ENCODE measurements around the gene ZC3H7A.
A peak's percentile ranks its signal among the peaks of the same experiment; 100 is the strongest.

The ZC3H7A gene

DNA sequence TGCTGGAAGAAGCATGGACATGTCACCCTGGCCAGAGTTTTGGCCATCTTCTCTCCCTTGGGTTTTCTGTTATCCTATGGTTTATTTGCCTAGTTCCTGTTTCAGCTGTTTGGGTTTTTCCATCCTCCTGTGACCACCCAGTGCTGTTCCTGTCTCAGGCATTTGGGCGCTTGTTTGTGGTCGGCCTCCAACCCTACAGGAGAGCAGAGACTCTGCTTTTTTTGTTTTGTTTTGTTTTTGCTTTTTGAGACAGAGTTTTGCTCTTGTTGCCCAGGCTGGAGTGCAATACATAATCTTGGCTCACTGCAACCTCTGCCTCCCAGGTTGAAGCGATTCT is 3.3 kb upstream of the ZC3H7A start:
- no peak for DNase-seq

DNA sequence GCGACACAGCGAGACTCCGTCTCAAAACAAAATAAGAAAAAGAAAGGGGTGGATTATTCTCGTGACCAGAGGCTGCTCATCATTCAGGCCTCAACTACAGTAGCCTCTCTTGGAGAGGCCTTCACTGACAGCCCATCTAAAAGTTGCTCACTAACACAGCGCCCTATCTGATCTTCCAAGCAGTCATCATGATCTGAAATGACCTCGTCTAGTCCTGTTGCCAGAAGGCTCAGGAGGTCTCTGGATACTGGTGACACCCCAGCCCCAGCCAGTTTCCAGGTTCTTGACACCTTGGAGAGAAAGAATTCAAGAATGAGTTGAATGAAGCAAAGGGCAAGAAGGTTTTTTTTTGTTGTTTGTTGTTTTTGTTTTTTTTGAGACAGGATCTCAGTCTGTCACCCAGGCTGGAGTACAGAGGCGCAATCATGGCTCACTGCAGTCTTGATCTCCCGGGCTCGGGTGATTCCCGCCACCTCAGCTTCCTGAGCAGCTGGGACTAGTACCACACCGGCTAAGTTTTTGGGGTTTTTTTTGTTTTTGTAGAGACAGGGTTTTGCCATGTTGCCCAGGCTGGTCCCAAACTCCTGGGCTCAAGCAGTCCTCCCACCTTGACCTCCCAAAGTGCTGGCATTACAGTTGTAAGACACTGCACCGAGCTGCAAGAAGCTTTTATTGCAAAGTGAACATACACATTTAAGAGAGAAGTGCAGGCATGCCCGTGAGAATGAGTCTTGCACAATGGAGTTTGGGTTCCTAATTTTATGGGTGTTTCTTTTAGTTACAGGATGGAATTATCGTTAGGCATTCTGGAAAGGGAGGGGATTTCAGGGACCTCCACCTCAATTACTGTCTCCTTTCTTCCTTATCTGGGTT is 2.7 kb upstream of the ZC3H7A start:
- no peak for DNase-seq

DNA sequence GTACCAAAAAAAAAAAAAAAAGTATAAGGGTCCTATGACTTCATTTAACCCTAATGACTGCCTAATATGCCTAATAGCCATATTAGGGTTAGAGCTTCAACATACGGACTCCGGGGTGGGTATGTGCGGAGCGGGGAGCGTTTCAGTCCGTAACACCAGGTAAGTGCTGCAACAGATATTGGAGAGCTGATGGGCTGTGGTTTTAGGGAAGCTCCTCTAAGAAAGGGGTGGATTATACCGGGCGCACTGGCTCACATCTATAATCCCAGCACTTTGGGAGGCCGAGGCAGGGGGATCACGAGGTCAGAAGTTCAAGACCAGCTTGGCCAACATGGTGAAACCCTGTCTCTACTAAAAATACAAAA is 1.9 kb upstream of the ZC3H7A start:
- DNase-seq, result no peak

- no peak for DNase-seq
Measured at GRCh38 chr16:11797957-11798299, 870 bp upstream of the ZC3H7A start.

DNA sequence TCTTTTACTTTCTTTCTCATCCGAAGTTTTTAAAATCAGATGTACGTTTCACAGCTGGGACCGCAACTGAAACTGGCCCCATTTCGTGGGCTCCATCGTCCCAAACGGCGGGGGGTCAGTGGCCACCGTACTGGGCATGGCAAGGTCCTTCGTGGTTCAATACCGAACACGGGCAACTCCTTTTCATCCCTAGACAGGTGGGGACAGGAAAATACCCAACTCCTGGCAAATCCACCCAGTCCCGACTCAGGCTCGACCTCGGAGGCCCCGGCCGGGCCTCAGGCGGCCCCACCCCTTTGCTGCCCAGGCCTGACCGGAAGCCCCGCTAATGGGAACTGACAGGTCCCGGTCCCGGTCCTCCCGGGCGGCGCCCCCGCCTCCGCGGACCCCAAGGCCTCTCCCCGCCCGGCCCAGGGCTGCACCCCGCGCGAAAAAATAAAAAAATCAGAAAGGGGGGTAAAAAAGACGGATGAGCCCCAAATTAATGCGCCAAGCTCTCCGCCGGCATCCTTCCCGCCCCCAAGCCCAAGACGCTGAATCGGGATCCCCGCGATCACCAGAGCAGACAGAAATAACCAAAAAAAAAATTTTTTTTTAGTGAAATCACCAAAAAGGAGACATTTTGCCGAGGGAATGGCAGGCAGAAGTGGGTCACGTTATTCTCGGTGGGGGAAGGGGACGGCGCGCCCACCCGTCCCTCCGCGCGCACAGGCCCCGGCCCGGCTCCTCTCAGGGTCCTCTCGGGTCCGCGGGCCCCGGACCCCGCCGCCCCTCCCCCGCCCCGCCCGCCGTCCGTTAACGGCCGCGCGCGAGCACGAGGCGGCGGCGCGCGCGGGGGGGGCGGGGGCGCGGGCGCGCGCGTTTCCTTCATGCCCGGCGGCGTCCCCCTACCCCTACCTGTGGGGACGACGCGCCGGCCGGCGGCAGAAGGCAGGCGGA is 562 bp downstream of the ZC3H7A start:
- DNase-seq, result peak; percentile 65

DNA sequence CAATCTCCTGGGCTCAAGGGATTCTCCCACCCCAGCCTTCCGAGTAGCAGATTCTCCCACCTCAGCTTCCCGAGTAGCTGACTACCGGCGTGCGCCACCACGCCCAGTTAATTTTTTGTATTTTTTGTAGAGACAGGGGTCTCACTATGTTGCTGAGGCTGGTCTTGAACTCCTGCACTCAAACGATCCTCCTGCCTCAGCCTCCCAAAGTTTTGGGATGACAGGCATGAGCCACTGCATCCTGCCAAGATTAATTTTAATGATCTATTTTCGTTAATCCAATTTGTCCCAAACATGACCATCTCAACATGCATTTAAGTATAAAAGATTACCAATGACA is 1.2 kb downstream of the ZC3H7A start:
- no peak for DNase-seq

DNA sequence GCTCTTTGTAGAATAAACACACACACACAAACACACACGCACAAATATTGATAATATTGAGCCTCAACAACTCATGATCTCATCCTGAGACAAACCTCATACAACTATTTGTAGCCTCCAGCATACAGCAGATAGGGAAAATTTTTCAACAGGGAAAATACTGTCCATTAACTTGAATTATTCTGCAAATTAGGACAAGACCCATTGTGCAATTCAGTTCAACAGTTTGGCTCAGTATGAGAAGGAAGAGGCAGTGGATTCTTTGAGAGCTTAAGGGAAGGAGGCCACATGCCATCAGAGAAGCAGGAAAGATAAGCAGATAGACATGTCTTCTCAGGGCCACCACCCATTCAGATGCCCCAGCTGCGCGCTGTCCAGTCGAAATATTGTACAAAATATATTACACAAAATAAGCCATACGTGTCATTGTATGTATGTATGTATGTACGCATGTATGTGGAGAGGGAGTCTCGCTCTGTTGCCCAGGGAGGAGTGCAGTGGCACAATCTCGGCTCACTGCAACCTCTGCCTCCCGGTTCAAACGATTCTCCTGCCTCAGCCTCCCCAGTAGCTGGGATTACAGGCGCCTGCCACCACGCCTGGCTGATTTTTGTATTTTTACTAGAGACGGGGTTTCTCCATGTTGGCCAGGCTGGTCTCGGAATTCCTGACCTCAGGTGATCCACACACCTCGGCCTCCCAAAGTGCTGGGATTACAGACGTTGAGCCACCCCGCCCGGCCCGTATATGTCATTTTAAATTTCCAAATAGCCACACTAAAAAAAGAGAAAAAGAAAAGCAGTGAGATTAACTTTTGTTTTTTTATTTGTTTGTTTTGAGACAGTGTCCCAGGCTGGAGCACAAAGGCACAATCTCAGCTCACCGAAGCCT is 1.8 kb downstream of the ZC3H7A start:
- DNase-seq, result no peak

- DNase-seq, result no peak
Measured at GRCh38 chr16:11794447-11794846, 2.6 kb downstream of the ZC3H7A start.

- no peak for DNase-seq
Measured at GRCh38 chr16:11793840-11794239, 3.2 kb downstream of the ZC3H7A start.

- DNase-seq, result no peak
Measured at GRCh38 chr16:11792410-11793241, 4.4 kb downstream of the ZC3H7A start.

- no peak for DNase-seq
Measured at GRCh38 chr16:11791144-11791828, 5.8 kb downstream of the ZC3H7A start.

DNA sequence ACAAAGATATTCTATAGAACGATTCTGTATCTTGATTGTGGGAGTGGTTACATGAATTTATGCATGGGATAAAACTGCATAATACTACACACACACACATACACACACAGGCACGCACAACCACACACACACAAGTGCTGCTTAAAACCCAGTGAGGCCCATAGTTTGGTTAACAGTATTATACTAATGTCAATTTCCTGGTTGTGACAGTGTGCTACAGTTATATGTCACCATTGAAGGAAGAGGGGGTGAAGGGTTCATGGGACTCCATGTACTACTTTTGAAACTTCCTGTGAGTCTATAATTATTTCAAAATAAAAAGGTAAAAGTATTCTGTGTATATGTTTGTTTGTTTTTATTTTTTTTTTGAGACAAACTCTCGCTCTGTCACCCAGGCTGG is 8.1 kb downstream of the ZC3H7A start:
- peak; percentile 38 for DNase-seq

DNA sequence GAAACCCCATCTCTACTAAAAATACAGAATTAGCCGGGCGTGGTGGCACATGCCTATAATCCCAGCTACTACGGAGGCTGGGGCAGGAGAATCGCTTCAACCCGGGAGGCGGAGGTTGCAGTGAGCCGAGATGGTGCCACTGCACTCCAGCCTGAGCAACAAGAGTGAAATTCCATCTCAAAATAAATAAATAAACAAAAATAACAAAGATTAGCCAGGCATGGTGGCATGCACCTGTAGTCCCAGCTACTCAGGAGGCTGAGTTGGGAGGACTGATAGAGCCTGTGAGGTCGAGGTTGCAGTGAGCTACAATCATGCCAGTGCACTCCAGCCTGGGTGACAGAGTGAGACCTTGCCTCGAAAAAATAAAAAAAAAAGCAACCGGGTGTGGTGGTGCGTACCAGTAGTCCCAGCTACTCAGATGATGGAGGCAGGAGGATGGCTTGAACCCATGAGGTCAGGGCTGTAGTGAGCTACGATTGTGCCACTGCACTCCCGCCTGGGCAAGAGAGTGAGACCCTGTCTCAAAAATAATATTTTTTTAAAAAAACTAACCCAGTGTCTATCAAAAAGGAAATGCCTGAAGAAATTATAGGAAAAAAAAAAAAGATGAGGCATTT is 12.0 kb downstream of the ZC3H7A start:
- peak; percentile 51 for DNase-seq

GRCh38 chr16:11784381-11784780 is 12.7 kb downstream of the ZC3H7A start:
- peak; percentile 52 for DNase-seq

- DNase-seq, result no peak
Measured at GRCh38 chr16:11784038-11784369, 13.1 kb downstream of the ZC3H7A start.

GRCh38 chr16:11783319-11784037 is 13.6 kb downstream of the ZC3H7A start:
- peak; percentile 73 for DNase-seq

DNA sequence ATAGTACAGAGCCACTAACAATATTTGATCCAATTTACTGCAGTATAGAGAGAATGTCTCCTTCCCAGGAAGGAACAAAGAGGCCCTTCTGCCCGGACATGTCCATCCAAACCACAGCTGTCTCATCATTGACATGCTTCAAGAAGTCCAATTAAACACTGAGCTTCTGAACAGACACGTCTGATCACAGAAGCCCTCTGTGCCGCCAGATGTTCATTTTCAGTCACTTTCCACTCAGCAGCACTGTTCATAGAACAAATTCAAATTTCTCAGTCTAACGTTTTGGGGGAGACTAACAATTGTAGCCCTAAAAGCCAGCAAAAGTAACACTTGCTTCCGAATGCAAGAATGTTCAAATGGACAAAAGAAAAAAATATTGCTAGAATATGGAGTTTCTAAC is 15.3 kb downstream of the ZC3H7A start:
- DNase-seq, result no peak

DNA sequence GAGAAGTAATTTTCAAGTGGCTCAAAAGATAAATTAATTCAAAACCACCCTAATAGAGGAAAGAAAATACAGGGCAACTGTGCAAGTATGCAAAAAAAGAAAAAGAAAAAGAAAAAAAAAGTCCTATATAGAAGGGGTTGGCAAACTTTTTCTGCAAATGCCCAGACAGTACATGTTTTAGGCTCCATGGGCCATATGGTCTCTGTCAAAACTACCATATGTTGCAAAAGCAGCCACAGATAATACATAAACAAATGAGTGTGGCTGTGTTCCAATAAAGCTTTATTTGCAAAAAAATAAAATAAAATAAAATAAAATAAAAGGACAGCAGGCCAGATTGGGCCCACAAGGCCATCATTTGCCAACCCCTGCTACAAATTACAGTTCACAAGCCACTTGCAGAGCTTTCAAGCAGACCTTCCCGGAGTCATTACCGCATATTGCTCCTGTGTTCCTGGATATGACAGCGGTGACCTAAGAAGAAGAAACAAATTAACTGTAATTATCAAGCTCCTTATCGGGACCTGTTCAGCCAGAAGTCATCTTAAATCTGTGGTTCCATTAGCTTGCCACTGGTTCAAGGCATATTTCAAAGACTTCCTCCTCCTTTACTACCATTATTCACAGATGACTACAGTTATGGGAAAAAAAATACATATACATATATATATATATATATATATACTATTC is 15.9 kb downstream of the ZC3H7A start:
- DNase-seq, result no peak

DNA sequence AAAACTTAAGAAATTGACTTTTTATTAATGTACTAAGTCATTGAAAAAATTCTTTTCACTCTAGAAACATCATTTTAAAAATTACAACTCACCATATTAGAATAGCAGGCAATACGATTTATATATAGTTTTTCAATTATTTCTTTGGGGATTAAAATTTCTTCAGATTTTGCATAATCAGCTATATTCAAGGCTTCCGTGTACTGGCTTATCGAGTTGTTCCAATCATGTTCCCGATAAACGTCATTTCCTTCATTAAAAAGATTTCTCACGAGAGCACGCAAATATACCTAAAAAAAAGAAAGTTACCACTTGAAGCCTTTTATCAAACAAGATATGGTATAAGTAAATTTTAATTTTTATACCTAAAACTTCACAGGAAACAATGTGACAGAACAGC is 18.0 kb downstream of the ZC3H7A start:
- DNase-seq, result no peak

DNA sequence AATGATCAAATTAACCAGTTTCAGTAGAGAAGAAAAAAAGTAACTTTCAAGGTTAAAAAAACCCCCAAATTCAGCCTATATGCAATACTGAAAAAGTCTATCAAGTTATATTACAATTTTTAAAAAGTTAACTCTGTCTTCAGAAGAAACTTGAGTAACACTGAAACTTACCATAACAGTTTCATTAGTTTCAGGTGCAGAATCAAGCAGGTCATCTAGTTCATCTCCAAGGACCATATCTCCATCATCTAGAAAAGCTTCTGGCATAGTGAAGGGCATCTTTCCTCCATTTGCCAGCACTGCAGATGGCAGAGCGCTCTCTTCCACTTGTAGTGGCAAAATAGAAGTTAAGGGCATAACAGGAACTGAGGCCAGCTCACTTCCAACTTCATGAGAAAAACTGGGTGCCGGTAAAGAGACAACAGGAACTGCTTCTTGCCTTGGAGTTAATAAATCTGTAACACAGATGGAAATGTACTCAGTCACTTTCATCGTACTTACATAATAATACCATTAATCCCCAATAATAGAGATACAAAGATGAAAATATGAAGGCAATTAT is 22.9 kb downstream of the ZC3H7A start:
- DNase-seq, result no peak
